NCI-H526 (cell line): Measurements from ENCODE around the gene TMEM92.
A peak's percentile ranks its signal among the peaks of the same experiment; 100 is the strongest.

ENCODE experiments used
- DNase-seq, 2 experiments: peaks; one replicate each; lab custom pipeline; 2025; lab: John Stamatoyannopoulos, UW

Gene TMEM92

DNA sequence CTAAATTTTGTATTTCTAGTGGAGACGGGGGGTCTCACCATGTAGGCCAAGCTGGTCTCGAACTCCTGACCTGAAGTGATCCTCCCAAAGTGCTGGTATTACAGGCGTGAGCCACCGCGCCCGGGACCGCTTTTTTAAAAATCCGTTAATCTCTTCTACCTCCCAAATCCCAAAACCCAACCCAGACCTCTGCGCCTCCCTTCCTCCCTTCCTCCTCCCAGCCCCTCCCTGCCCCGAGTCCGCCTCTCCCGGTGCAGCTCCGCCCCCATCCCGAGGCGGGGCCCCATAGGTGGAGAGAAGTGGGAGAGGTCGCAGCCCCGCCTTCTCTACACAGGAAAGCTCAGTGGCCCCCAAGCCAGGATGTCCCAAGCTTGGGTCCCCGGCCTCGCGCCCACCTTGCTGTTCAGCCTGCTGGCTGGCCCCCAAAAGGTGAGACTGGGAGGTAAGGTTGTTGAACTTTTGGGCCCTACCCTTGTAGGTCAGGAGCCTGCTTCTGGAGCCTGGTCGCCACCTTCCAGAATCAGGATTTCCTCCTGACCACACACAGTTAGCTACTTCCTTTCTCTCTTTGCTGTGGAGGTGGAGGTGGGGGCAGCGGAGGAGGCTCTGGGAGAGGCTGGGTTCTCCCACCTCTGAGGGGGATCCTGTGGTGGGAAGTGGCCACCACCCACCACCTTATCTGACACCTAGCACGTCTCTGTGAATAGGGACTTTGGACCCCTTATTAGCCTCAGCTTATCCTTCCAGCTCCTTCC is at the start of gene TMEM92:
TMEM92 (plus strand) TSS at position 325 of the 755 bp plus-strand sequence; CDS start at position 361, 36 bp downstream.
- DNase-seq = peak in 1 of 2 experiments; percentile 61

DNA sequence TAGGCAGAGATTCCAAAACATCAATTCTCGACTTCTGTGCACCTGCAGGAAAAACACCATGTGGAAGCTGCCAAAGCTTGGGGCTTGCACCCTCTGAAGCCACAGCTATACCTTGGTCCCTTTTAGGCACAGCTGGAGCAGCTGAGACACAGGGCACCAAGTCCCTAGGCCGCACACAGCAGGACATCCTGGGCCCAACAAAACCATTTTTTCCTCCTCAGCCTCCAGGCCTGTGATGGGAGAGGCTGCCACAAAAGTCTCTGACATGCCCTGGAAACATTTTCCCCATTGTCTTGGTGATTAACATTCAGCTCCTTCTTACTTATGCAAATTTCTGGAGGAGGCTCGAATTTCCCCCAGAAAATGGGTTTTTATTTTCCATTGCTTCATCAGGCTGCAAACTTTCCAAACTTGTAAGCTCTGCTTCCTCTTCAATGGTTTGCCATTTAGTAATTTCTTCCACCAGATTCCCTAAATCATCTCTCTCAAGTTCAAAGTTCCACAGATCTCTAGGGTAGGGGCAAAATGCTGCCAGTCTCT is 48.5 kb upstream of the TMEM92 start:
- DNase-seq = no peak

DNA sequence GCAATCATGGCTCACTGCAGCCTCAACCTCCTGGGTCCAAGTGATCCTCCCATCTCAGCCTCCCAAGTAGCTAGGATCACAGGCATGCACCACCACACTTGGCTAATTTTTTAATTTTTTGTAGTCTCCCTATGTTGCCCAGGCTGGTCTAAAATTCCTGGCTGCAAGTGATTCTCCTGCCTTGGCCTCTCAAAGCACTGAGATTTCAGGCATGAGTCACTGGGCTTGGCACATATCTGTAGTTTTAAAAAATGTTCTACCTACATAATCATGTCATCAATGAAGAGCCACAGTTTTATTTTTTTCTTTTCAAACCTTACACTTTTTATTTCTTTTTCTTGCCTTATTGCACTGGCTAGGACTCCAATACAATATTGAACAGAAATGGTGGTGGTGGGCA is 39.7 kb upstream of the TMEM92 start:
- DNase-seq = no peak

DNA sequence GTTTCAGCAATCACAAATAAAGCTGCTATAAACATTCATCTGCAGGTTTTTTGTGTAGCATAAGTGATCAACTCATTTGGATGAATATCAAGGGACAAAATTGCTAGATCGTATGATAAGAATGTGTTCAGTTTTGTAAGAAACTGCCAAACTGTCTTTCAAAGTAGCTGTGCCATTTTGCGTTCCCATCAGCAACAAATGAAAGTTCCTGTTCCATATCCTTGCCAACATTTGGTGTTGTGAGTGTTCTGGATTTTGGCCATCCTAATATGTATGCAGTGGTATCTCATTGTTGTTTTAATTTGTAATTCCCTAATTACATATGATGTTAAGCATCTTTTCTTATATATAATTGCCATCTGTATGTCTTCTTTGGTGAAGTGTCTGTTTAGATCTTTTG is 36.4 kb upstream of the TMEM92 start:
- no peak for DNase-seq

DNA sequence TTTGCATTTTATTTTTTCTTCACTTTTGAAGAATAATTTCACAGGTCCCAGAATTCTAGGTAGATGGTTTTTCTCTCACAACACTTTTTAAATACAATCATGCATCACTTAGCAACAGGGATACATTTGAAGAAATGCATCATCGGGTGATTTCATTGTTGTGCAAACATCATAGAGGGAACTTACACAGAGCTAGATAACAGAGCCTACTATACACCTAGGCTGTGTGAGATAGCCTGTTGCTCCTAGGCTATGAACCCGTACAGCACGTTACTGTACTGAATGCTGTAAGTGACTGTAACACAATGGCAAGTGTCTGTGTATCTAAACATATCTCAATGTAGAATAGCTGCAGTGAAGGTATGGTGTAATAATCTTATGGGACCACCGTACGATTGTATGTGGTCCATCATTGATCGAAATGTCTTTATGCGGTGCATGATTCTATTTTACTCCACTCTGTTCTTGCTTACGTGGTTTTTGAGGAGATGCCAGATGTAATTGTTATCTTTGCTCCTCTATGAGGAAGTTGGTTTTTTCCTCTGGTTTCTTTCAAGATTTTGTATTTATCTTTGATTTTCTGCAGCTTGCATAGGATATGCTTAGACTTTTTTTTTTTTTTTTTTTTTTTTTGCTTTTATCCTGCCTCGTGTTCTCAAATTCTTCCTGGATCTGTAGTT is 35.5 kb upstream of the TMEM92 start:
- no peak for DNase-seq

DNA sequence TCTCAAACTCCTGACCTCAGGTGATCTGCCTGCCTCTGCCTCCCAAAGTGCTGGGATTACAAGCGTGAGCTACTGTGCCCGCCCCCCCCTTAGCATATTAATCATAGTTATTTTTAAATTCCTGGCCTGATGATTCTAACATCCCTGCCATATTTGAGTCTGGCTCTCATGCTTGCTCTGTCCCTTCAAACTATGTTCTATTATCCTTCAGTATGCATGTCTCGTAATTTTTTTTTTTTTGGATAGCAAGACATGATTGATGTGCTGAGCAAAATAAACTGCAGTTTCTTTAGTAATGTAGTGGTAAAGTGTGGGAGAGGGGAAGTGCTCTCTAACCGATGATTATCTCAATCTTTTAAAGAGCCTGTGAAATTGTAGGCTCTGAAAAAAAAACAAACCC is 34.3 kb upstream of the TMEM92 start:
- no peak for DNase-seq

DNA sequence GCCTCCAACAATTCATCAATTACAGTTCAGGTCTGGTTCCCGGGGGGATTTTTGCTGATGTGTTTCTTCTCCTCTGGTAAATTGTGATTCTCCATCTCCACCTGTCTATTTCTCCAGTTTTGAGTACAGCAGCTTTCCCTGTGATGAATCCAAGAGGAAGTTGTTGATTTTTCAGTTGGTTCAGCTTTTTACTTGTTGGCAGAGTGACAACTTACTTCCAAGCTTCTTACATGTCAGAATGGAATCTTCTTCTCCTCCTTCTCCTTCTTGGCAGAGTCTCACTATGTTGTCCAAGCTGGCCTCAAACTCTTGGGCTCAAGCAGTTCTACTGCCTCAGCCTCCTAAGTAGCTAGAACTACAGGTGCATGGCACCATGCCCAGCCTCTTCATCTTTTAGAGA is 33.4 kb upstream of the TMEM92 start:
- no peak for DNase-seq

DNA sequence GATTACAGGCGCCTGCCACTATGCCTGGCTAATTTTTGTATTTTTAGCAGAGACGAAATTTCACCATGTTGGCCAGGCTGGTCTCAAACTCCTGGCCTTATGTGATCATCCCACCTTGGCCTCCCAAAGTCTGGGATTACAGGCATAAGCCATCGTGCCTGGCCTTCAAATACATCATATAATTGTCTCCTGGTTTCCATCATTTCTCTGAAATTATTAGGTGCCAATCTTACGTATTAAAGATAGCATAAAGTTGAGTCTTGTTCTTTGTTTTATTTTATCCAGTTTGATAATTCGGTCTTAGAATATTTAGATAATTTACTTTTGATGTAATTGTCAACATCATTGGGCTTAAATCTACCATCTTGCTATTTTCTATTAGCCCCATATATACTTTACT is 32.8 kb upstream of the TMEM92 start:
- no peak for DNase-seq

DNA sequence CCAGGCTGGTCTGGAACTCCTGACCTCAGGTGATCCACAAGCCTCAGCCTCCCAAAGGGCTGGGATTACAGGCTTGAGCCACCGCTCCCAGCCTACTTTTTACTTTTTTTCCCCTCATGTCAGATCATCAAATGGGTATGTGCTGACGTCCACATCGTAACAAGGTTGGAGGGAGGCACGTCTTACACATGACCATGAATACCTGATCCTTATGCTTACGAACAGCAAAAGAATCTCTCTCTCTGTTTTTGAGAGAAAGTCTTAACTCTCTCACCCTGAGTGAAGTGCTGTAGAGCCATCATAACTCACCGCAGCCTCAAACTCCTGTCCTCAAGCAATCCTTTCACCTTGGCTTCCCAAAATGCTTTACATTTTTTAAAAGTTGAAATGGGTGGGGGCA is 29.5 kb upstream of the TMEM92 start:
- DNase-seq = no peak

DNA sequence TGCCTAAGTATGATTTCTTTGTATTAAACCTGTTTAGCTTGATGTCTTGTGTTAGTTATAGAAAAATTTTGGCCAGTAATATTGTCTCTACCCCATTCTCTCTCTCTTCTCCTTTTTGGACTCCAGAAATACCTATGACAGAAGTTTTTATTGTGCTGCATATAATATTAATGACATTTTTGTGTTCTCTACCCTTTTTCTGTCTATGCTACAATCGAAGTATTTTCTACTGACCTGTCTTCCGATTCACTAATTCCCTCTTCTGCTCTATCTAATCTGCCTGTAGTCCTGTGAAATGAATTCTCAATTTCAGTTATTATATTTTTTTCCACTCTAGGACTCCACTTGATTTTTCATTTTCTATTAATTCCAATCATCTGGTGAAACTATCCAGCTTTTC is 26.0 kb upstream of the TMEM92 start:
- DNase-seq = no peak

DNA sequence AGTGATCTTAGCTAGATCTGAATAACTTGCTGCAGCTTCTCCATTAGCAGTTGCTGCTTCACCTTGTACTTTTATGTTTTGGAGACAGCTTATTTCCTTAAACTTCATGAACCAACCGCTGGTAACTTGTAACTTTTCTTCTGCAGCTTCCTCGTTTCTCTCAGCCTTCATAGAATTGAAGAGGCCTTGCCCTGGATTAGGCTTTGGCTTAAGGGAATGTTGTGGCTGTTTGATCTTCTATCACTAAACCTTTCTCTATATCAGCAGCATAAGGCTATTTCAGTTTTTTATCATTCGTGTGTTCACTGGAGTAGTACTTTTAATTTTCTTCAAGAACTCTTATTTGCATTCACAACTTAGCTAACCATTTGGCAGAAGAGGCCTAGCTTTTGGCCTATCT is 21.5 kb upstream of the TMEM92 start:
- DNase-seq = no peak

DNA sequence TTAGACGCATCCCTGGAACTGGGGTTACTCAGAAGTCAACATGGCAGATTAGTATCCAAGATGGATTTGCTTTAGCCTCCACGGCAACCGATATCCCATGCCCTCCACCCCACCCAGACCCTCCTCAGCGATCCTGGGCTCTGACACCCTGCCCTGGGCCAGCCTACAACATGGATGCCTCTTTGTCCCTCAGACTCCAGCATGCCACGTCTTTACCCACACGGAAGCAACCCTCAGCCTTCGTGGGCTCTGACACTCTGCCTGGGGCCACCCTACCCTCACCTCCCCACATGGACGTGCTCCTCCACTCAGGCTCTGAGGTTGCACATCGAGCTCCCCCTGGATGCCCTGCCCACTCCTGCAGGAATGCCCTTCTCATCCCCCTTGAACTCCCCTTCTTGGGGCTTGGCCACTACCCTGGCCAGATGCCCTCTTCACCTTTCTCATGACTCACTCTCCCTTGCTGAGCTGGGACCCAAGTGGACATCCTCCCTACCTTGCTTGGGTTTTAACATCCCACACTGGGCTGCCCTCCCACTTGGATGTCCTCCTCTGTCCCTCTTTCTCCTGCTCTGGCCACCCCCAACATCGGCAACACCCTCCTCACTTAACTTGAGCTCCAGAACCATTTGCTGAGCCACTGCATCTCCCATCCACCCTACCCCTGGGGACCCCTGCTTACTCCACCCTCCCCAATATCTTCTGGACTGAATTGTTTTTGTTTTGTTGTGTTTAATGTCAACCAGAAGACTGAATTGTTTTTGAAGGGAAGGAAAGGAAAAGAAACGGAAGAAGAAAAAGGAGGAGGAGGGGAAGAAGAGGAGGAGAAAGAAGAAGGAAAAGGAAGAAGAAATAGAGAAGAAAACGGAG is 18.3 kb upstream of the TMEM92 start:
- no peak for DNase-seq

DNA sequence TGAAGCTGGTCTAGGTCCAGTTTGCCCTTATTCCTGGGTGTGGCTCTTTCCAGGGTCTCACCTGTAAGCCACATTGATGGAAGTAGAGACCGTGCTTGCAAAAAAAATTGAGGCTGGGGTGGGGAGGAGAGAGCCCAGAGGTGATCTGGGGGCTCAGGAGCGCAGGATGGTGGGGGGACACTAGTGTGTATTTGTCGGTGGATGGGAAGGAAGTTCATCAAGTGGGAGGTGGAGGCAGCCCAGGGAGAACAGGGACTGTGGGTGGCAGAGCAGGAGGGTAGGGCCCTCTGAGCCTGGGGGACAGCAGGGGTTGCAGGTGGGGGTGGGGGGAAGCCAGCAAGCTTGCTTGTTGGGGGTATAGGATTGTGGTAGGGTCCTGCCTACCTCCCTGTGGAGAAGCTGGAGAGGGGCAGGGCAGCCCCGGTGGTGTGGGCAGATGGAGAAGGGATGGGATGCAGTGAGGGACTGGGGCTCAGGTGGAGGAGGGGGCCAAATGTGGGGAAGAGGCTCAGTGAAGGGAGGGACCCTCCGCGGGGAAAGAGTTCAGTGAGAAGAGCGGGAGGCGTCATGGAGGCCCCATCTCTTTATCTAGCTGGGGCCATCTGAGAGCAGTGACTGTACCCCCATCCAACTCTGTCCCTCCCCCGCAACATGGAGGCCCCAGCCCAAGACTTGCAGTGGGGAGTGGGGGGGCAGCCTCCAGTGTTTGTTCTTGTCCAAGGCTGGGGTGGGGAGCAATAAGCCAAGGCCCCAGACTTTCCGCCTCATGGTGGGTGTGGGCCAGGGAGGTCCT is 17.2 kb upstream of the TMEM92 start:
- DNase-seq = no peak

DNA sequence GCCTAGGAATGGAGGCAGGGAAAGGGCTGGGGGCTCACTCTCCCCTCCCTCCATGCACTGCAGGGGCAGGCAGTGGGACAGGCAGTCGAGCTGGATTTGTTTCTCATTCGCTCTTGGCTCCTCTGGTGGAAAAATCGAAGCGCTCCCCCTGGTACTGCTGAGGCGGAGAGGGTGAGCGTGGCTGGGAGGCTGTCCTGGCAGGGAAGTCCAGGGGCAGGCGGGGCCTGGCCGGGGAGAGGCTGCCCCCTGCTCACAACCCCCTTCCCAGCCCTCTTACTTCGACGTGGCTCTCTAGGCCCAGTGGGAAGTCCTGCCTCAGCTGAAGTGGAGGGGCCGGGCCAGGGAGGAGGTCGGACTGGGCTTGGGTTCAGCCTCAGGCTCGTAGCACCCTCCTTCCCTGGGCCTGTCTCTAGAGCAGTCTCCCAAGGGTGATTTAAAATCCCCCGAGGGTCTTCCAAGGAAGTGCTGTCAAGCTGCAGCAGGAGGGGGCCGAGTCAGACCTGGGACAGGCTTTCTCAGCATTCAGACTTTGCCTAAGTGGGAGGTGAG is 16.5 kb upstream of the TMEM92 start:
- DNase-seq = no peak

DNA sequence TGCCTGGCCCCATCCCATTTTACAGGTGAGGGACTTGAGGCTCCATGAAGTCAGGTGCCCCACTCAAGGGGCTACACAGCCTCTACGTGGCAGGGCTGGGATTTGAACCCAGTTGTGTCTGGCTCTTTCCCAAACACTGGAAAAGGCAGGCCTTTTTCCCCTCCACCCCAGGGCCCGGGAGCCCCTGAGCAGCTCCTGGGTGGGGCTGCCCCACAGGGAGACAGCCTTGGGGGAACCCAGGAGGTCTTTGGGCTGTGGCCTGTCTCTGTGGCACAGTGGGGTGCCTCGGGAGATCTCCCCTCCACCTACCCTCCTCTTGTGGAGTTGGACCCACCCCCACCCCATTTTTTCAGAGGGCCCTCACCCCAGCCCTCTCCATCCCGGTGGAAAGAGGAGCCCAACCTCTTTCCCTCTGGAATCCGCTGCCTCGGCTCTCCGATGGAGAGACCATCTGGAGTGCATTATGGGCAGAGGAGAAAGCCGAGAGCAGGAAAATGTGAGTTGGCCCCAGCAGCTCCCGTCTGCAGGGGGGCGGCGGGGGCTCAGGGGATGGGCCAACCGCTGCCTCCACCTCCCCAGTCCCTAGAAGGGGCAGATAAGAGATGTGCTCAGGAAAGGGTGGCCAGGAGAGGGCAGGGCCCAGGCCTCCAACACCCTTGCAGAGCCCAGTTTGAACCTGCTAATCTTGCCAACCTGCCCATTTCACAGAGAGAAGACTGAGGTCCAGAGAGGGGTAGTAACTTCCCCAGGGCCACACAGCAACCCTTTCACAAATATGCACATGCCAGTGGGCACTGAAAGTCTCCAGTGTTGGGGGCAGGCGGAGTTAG is 15.4 kb upstream of the TMEM92 start:
- no peak for DNase-seq

DNA sequence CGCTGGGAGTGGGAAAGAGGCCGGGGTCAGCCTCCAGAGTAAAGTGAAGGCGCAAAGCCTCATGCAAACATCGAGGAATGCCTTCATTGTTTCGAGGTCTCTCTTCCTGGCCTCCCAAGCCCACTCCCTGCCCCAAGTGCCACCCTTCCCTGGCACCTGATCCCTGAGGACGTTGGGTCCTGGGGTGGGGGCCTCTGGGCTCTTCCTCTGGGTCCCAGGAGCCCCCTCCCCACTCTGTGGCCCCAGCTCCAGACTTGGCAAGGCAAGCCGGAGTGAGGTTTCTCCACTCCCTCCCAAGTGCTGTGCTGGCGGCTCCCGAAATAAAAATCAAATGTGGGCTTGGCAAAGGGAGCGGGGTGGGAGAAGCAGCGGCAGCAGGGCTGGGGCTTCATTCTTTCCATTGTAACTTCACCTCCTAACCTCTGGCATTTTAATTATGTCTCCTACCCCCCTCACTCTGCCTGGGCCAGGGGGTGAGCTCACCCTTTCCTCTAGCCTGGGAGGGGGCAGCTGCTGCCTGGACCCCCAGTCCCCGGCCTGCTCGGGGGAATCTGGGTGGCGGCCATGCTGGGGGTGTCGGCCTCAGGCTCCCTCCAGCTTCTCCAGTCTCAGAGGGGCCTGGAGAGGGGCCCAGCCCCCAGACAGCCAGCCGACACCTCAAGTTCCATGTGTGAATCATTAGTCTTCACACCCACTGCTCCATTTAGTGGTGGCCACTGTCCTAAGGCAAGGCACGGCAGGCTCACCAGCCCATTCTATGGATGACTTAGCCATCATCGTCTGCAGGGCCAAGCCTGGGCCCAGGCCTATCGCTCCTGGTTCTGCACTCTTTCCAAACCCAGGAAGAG is 14.6 kb upstream of the TMEM92 start:
- DNase-seq = no peak

DNA sequence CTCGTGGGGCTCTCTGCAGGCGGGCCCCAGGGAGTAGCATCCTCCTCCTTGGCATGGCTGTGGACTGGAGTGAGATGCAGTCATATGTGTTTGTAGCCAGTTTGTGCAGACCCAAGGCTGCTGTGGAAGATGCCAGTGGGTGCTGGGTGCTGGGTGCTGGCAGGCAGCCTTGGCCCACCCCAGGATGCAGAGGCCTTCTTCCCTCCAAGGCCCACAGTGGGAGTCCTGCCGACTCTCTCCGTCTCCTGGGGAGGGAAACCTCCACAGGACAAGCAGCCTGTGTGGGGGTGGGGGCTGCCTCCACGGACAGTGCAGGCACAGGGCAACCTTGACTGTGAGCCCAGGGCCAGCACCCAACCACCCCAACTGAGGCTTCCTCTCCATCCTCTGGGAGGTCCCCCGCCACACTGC is 13.8 kb upstream of the TMEM92 start:
- DNase-seq = no peak

DNA sequence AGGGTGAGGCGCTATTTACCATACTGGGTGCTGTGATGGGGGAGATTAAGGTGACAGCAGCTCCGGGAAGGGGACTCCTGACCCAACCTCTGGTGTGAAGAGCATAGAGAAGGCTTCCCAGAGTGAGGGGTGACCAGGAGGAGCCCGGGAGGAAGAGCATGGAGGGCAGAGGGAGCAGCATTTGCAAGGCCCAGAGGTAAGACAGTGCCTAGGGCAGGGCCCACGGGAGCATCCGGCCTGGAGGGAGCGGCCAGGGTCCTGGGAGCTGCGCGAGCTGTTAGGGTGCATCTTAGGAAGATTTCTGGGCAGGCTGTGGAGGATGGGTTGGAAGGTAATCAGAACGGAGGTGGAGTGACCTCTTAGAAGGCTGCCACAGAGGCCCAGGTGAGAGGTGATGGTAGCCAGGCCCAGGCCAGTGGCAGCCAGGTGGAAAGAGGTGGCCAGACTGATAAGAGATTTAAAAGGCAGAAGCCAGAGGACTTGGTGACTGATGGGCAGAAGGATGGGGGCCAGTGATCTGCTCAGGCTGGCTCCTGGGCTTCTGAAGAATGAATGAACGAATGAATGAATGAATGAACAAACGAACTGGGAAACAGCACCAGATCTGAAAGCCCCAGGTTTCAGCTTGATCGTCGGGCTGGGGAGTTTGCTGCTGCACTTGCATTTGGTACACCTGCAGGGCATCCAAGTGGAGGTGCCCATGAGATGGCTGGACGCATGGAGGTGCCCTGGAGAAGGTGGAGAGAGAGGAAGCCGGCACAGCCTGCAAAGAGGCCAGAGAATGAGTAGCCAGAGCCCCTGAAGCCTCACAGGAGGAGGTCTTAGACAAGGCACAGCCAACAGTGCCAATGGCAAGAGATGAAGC is 13.0 kb upstream of the TMEM92 start:
- DNase-seq = no peak
